PC-3 (cell line): ENCODE results near the gene POLR1E.

Source experiments
- EZH2 ChIP-seq: fragments of 300-600 bp; sonication (generic); IDR thresholded peaks from one replicate; pipeline ENCODE4 v1.6.1; 2017; ENCODE audit warnings: antibody characterized with exemption, mild to moderate bottlenecking, low read length; ENCODE audit not compliant: unreplicated experiment
- EZH2phosphoT487 ChIP-seq: fragments of 300-600 bp; sonication (generic); IDR thresholded peaks from 2 replicates; pipeline ENCODE4 v1.6.1; 2018; ENCODE audit warnings: mild to moderate bottlenecking, antibody characterized with exemption, low read length, borderline replicate concordance
- TF ChIP-seq, protein P1 (sequence below): fragments of 300-600 bp; sonication (generic); conservative IDR thresholded peaks from 2 replicates; pipeline ENCODE4 v1.5.1; 2017; ENCODE audit warnings: antibody characterized with exemption, low read depth, mild to moderate bottlenecking, low read length

DNA sequence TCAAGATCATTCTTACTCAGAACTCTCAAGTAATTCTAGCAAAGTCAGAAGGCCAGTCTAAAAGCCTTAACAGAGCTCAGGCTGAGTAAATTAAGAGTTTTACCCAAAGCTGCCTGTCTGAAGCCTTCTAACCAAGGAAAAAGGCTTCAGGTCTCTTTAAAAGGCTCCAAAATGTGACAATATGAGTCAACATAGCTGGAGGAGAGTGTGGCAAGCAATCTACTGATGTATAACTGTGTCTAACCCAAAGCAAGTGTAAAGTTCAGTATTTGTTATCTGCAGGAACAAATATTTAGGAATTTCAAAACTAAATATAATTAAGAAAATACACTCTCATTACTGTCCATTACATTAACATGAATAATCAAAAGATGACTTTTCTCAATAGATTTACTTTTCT is 31.5 kb upstream of the POLR1E start:
- TF ChIP-seq EZH2 (no peak), EZH2phosphoT487 (no peak)
- TF ChIP-seq, protein P1, sequence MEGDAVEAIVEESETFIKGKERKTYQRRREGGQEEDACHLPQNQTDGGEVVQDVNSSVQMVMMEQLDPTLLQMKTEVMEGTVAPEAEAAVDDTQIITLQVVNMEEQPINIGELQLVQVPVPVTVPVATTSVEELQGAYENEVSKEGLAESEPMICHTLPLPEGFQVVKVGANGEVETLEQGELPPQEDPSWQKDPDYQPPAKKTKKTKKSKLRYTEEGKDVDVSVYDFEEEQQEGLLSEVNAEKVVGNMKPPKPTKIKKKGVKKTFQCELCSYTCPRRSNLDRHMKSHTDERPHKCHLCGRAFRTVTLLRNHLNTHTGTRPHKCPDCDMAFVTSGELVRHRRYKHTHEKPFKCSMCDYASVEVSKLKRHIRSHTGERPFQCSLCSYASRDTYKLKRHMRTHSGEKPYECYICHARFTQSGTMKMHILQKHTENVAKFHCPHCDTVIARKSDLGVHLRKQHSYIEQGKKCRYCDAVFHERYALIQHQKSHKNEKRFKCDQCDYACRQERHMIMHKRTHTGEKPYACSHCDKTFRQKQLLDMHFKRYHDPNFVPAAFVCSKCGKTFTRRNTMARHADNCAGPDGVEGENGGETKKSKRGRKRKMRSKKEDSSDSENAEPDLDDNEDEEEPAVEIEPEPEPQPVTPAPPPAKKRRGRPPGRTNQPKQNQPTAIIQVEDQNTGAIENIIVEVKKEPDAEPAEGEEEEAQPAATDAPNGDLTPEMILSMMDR: no peak
